Hematopoietic multipotent progenitor cell treated with erythropoietin and hydrocortisone succinate and interleukin-3 and kit ligand, for 8 days (in vitro differentiated cells): ENCODE results near the gene G6PC3.
"Not testable (repeated sequence)": the region's sequence is repeated elsewhere in the genome, so short reads cannot be mapped to it uniquely, and the experiment has no call there.

Source experiments
- DNase-seq: peaks from one replicate; pipeline ENCODE4 v3.0.0-alpha.2; 2015

G6PC3 gene

GRCh38 chr17:44110011-44110686 is 39.6 kb downstream of the G6PC3 start:
- no peak for DNase-seq

GRCh38 chr17:44110823-44111633 is 40.5 kb downstream of the G6PC3 start:
- DNase-seq = peak; percentile 82

DNA sequence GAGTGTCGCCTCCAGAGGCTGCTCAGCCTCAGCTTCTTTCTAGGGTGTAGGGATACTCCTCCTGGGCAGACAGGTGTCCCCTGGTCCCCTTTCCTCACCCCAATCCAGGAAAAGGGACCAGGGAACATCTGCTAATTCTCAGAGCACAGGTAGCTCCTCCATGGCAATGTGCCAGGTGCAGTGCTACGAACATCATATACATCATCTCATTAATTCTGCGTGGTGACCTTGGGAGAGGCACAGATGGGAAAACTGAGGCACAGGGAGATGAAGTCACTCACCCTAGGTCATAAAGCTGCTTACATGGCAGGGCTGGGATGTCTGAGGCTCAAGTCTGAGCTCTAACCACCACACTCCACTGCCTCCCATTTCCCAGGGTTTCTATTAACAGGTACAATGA is 41.2 kb downstream of the G6PC3 start:
- no peak for DNase-seq

DNA sequence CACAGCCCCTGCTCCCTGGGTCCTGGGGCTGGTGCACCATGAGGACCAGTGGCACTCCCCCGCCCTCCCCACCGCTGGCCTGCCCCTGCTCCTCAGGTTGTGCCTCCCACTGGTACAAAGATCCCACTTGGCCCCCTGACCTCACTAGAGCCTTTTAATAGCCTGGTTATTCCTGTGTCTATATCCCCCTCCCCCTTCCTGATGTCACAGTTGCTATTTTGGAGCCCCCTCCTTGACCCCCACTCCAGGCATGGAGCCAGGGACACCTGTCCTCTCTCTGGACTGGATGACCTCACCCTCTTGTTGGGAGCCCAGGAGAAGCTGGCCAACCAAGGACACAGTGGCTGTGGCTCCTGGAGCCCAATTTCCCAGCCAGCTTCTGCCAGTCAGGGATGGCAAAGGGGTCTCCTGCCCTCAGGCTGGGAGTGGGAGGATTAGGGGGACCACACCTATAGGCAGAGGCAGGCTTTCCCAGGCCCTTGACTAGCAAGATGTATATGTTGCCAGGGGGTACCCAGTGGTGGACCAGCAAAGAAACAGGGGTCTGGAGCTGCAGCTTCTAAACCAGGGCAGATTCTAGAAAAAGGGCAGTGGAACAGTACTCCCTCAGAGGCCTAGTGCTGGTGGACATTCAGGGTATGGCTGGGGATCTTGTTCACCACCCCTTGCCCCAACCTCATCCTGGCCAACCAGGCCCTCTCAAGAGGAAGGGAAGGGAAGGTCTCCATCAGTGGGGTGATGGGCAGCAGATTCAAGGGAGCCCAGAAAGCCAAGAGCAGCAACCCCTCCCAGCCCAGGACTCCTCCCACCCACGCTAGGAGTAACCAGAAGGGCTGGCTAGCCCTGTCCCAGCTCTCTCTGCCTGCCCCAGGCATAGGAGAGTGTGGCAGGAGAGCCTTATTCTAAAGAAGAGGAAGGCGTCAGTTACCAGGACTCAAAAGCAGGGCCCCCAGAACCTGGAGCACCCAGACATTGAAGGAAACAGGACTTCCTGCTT is 42.0 kb downstream of the G6PC3 start:
- DNase-seq = no peak

DNA sequence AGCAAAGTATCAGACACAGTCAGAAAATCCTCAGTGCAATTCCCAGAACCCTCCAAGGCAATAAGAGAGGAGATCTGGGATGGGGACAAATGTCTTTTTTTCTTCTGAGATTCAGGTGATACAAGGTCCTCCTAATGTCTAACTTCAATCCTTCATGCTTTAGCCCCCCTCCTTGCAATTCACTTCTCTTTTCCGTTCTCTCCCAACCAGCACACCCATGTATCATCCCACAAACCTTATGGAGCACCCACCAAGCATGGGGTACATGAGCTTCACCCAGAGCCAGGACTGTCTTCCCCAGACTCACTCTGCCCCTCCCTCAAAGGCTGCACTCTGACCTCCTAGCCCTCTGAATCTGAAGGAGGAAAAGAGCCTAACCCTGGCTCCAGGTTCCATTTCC is 42.8 kb downstream of the G6PC3 start:
- DNase-seq = no peak

DNA sequence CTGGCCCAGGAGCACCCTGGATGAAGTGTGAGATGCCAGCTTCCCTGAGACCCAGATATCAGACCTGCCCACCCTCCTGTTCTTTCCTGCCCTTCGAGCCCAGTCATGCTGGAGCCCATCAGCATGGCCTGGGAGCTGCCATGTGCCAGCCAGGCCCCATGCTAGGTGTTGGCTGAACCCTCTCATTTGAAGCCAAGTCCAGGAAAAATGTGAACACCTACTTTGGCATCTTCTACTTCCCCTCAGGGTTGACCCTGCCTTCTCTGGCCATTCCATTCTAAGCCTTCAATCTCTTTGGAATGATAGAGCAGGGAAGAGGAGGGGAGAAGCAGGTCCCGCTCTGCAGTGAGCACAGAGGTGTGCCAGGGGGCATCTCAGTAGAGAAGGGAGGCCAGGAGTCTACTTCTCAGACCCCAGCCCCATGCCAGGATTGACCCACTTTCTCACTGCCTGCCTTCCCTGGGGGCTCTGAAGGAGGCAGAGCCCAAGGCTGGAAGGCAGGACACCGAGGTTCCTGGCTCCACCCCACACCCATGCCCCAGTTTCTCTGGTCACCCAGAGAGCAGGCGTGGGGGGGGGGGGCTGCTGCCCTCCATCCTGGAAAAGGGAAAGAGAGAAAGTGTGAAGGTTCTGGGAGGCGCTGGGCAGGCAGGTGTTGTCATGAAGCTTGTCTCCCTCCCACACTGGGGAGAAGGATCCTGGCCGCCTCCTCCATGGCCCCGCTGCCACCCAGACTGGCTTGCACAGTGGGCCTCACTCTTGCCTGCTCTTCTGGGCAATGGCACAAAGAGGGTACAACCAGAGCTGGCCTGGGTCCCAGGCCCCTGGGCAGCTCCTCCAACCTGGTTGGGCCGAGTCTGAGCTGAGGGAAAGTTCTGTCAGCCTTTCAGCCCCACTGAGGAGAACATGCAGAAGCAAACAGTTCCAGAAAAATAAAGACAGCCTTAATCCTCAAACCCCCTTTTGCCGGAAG is 43.6 kb downstream of the G6PC3 start:
- no peak for DNase-seq

DNA sequence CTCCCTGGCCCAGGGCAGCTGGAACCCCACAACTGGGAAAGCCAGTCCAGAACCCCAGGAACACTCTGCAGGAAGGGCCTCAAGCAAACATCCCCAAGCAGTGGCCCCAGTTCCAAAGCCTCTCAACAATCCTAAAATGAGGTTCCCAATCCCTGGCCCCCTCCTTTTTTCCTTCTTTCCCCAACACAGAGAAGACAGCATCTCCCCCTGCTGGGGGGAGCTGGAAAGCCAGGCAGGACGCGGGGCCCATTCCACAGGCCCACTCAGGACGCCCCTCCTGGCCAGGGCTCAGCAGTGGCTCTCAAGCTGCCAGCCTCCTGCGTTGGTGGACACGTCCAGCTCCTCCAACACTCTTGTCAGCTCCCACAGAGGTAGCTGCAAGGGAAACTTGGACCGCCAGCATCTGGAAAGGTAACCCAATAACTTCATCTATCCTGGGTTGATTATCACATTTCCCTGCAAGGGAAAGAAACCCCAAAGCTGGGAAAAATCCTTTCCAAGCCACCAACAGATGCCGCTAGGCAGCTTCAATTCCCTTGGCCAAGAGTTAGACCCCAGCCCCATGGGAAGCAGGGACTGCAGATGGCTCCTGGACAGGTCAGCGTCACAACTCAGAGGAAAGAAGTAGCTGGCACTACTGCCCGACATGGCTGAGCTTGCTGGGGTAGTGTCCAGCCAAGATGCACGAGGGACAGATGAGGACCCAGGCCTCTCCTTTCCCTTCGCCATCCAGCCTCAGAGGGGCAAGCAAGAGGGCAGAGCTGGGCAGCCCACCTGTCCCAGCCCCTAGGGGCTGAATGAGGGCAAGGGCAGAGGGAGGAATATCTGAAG is 45.3 kb downstream of the G6PC3 start:
- peak; percentile 41 for DNase-seq

GRCh38 chr17:44117351-44117750 is 46.8 kb downstream of the G6PC3 start:
- no peak for DNase-seq

DNA sequence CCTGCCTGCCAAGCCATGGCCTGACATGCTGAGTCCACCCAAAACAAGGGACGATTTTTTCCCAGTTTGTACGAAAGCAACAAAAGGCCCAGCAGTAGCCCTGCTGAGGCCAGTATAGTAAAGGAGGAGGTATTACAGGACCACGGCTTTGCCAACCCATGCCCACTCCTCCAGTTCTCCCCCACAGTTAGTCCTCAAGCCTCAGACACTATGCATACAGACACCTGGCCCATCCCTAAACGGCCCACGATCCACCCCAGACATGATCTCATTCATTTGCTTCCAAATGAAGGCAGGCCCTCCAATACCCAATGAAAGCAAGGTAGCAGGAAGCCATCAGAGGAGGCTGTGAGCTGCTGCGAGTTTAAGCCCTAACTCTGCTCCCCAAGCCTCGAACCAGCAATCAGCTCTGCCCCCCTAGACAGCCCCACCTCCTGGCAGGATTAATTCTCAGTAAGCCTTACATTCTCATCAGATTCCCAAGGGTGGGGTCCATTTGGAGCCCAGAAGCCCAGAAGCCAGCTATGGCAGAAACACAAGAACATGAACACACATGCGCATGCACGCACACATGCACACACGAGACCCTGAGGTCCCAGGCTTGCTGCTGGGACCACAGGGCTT is 48.0 kb downstream of the G6PC3 start:
- DNase-seq = no peak

DNA sequence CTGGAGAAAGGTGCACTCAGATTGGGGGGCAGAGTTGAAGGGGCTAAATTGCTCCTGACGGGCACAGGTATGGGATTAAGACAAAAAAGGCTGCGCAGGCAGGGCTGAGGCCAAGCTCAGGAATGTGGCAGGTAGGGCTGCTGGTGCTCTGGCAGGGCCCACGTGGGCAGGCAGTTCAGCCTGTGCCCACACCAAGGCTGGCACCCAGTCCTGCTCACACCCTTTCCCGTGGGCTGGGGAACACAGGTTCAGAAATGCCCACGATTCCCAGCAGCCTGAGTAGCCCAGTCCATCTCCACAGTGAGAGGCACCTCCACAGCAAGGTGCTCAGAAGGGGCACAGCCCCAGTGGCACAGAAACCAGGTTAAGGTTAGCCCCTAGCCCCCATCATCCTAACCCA is 48.5 kb downstream of the G6PC3 start:
- no peak for DNase-seq

DNA sequence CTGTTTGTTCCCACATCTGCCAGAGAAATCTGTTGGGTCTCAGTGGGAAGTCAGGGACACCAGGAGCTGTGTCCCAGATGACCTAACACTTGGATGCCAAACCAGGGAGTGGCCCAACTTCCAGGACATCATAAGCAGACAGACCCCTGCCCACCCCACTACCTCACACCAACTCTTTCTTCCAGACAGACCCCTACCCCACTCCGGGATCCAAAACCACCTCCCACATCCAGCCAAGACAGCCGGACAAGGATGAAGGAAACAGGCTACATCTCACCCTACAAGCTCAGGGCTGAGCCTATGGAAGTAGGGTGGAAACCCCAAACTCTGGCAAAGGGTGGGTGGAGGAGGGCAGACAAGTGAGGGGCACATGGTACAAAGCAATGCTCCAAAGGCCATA is 49.3 kb downstream of the G6PC3 start:
- DNase-seq = no peak

GRCh38 chr17:44120281-44120680 is 49.7 kb downstream of the G6PC3 start:
- DNase-seq = not testable (repeated sequence)

DNA sequence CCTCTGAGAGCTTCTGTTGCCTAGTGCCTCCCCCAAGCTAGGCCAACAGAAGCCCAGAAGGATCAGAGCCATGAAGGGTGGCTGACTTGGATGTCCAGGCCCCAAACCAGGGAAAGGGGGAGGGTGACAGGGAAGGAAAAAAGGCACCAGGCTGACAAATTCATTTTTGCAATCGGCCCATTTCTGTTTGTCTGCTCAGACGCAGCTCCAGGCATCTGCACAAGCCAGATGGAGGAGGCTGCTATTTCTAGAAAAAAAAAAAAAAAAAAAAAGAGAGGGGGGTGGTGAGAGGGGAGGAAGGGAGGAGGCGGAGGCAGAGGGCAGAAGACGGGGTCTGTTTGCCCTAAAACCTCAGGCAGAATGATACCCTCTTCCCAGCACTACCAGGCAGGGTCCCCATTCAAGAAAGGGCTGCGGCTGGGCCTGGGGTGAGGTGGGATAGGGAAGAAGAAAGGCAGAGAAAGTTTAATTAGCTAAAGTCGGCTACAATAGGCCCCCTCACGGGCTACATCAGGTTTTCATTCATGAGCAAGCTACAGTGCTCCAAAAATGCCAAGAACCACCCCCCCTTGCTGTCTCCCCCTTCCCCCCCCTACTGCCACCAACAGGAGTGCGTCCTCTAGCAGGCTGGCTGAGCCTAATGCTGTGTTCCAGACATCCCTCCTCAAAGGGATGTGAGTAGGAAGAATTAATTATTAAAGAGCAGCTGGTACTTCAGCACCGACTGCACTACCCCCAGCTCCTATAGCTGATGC is 50.5 kb downstream of the G6PC3 start:
- DNase-seq = no peak

DNA sequence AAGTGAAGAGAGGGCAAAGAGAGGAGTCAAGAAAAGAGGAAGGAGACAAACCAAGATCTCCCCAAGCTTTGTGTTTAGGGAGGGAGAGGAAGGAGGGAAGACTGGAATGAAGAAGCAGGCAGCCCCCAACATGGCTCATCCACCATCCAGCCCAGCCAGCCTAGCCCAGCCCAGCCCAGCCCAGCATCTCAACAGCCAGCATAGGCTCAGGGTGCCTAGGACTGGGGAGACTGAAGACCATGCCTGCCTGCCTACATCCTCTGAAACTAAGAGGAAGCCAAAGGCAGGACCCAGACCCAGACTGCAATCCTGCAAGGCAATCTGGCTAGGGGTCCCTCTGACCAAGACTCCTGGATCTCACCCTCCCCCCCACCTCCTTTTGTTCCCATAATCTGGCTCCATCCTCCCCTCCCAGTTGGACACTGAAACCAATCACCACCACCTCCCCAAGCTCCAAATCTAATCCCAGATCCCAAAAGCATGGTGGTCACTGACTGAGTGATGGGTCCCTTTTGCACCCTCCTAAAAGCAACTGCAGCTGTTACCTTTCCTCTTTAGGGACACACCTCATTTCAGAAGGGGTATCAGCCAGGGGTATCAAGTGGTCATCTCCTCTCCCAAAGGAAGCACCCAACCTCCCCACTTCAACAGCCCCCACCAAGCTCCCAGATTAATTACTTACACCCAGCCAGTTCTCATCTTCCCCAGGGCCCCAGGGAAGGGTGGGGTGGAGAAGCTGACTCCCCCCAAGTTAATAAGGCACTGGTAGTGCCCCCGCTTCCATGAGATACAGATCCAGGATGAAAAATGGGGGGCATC is 51.7 kb downstream of the G6PC3 start:
- no peak for DNase-seq

DNA sequence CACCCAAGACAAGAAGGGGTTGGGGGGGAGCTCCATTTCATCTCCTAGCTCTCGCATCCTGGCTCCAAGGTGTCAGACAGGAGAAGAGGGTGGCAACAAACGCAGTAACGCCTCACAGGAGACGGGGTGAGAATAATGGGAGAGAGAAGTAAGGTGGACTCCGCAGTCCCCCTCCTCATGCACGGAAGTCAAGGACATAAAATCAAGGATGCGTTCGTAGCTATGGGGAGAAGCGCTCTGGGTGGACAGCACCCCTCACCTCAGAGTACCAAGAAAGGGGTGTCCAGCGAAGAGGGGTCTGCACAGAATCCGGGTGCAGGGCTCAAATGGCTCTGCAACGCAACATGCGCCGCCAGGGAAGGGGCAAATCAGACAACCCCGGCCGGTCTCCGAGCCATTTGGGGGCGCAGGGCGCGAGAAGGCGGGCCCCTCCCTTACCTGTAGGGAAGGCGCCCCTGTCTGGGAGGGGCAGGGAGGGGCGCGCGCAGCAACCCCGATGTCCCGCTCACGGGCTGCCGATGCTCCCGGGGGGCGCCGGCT is 52.4 kb downstream of the G6PC3 start:
- no peak for DNase-seq

DNA sequence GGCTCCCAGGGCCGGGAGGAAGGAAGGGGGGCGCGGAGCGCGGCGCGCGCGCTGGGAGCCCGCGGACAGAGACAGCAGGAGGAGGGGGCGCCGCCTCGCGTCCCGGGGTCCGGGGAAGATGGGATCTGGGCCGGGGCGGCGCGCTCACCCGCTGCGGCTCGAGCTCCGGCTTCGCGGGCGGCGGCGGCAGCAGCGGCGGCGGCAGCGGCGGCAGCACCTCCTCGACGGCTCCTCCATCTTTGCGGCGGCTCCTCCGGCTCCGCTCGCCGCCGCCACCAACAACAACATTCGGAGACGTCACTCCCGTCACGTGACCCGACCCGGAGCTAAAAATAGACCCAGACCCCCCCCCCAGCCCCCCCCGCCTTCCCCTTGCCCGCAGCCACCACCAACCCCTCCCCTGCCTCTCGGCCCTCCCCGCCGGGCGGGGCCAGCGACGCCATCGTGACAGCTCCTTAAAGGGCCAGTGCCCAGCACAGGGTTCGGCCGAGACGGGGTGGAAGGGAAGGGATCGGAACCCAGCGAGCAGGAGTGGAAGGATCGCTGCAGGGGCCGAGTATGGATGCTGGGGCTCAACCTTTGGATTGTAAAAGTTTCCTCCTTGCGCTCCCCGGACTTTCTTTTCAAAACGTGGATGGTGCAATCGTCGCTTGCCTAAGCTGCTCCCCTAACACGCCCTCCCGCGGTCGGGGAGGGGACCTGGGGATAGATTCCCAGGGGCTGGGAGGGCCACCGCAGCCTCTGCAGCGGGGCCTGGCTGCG is 53.0 kb downstream of the G6PC3 start, which contains the start of gene HDAC5:
HDAC5 (minus strand) TSS at position 286 of the 762 bp plus-strand sequence. CDS start 6,126 bp downstream, outside the sequence.
- DNase-seq = peak; percentile 92

DNA sequence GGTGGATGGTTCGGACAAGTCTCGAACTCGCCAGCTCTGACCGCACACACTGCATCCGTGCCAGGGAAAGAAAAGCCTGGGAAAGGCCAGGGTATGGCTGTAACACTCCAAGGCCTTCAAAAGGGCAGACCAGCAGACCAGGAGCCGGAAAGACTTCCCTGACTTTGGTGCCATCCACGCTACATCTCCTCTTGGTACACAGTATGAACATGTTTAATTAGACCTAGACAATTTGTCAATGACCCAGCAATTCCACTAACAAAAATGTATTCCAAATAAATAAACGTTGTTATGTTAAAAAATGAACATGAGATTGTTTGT is 53.5 kb downstream of the G6PC3 start:
- DNase-seq = no peak
